Right lobe of liver (tissue), 6 donors: ENCODE measurements around the gene DLD. TPM values are rescaled to one million over a fixed set of nuclear protein-coding genes. Genes with fewer than 3 reads are reported as not detected.

ENCODE experiments used
- ATAC-seq, 4 donors: fragments of 200-7000 bp; cut with Tn5 transposase; one replicate each; pipeline ENCODE4 v1.9.1; 2020; ENCODE audit warnings: mild to moderate bottlenecking in 4 of 4, moderate library complexity in 4 of 4
- DNase-seq, 3 donors: peaks; one replicate each; pipeline ENCODE4 v3.0.0-alpha.2; 2020
- H3K27ac ChIP-seq, 3 donors: fragments of 200-600 bp; one replicate each; pipeline ENCODE4 v1.8.0; 2022
- H3K27me3 ChIP-seq, 2 donors: fragments of 200-600 bp; one replicate each; pipeline ENCODE4 v1.8.0; 2022
- H3K36me3 ChIP-seq, 4 donors: fragments of 200-600 bp; sonication (generic) in 1 of 4; one replicate each; pipeline versions ENCODE4 v1.5.1 to v1.8.0; 2017 to 2022; ENCODE audit warnings: control low read depth in 1 of 4
- H3K4me1 ChIP-seq, 4 donors: fragments of 200-600 bp; sonication (generic) in 1 of 4; one replicate each; pipeline versions ENCODE4 v1.5.1 to v1.8.0; 2017 to 2022; ENCODE audit warnings: control low read depth in 1 of 4
- H3K4me3 ChIP-seq, 3 donors: fragments of 200-600 bp; one replicate each; pipeline ENCODE4 v1.8.0; 2022
- H3K9me3 ChIP-seq, 4 donors: fragments of 200-600 bp; sonication (generic) in 1 of 4; one replicate each; pipeline versions ENCODE4 v1.5.1 to v1.8.0; 2017 to 2022; ENCODE audit warnings: control low read depth in 1 of 4
- CTCF ChIP-seq, 4 donors: fragments of 200-600 bp in 3 of 4; fragments of 450-650 bp in 1 of 4; IDR thresholded peaks; one replicate each; pipeline versions ENCODE4 v1.5.1 to v1.8.0; 2016 to 2022; ENCODE audit warnings: antibody characterized with exemption in 4 of 4, mild to moderate bottlenecking in 2 of 4
- POLR2A ChIP-seq: fragments of 450-650 bp; IDR thresholded peaks from one replicate; pipeline ENCODE4 v1.6.1; 2017; ENCODE audit warnings: antibody characterized with exemption, mild to moderate bottlenecking
- WGBS: methylation state at CpG from one replicate; pipeline ENCODE4 v1.1.6; 2018; ENCODE audit warnings: low coverage, low lambda C conversion rate; ENCODE audit not compliant: insufficient coverage; ENCODE audit errors: missing lambda C conversion rate; 5-methylcytosine and 5-hydroxymethylcytosine counted together
- intact Hi-C, 2 donors: fragments of 100-400 bp; cut with DNase I; formaldehyde crosslinking; loops; one replicate each; pipeline versions ENCODE4 v1.11.2 to v1.14.1; 2022
- total RNA-seq, 6 experiments: library from RNA; depleted of rRNA in 2 of 6; stranded (reverse); fragments of >200 nt in 2 of 6; fragmentation: NEBNext Ultra II Directional in 3 of 6; extraction: Animal tissue kit (Norgen Biotek cat#: 25700) in 3 of 6; gene quantifications; one replicate each; pipeline versions ENCODE4 v1.1.0 to v1.2.4, GENCODE V29; 2016 to 2023
- donor health status: DM: no; HTN: yes; CAD: no.
- donor health status: DM: no; HTN: no; CAD: no.
- donor health status: DM: no; HTN: no; CAD: no.
- donor health status: DM: no; HTN: yes; CAD: no.
- donor health status: DM: no; HTN: yes; CAD: no.

DLD gene
- total RNA-seq, 6 experiments from 2014 or later: 51.5 to 69.4 (median 61.0) TPM

- Histone ChIP-seq H3K27me3 (no peaks in the 10 kb centered on the region), H3K9me3 (no peaks in the 10 kb centered on the region), H3K4me1 (no peaks in the 10 kb centered on the region), H3K36me3 (no peaks in the 10 kb centered on the region), H3K4me3 (no peak overlapping the region), H3K27ac (no peak overlapping the region)
- 34% methylated on average over 5 of the region's 5 CpGs for WGBS
- ATAC-seq (no peak), DNase-seq (no peak)
- no peak for TF ChIP-seq POLR2A
- no peak for TF ChIP-seq CTCF (IDR thresholded peaks at IDR 0.05)
- intact Hi-C loops: loop anchor here (10.0 kb wide), 1 partner anchor 133 kb away; the partner anchor contains the start of gene CBLL1 (in 2 of the 2)
Observed at GRCh38 chr7:107877731-107878382, 13.1 kb upstream of the DLD start.

GRCh38 chr7:107878636-107879035, 12.3 kb upstream of the DLD start:
- intact Hi-C loops: loop anchor here (10.0 kb wide), 1 partner anchor 134 kb away; the partner anchor contains the start of gene CBLL1 (in 2 of the 2)
- no peaks in the 10 kb centered on the region for H3K27me3 ChIP-seq
- H3K4me1 ChIP-seq: no peaks in the 10 kb centered on the region
- H3K27ac ChIP-seq: no peak overlapping the region
- no peak for TF ChIP-seq POLR2A
- TF ChIP-seq CTCF (IDR thresholded peaks at IDR 0.05): no peak
- no peak overlapping the region for H3K4me3 ChIP-seq
- H3K9me3 ChIP-seq: no peaks in the 10 kb centered on the region
- WGBS: 44% methylated on average over 3 of the region's 3 CpGs
- H3K36me3 ChIP-seq: no peaks in the 10 kb centered on the region
- ATAC-seq (no peak), DNase-seq (no peak)

- peak; percentile 83 to 89 (median 86) for ATAC-seq
- H3K27ac ChIP-seq: no peak overlapping the region
- no peaks in the 10 kb centered on the region for H3K4me1 ChIP-seq
- no peak for DNase-seq
- WGBS: 0% methylated on average over 3 of the region's 3 CpGs
- no peaks in the 10 kb centered on the region for H3K27me3 ChIP-seq
- TF ChIP-seq CTCF (IDR thresholded peaks at IDR 0.05) (peak; percentile 75 to 89 (median 80)), POLR2A (no peak)
- no peak overlapping the region for H3K4me3 ChIP-seq
- H3K9me3 ChIP-seq: no peaks in the 10 kb centered on the region
- H3K36me3 ChIP-seq: no peaks in the 10 kb centered on the region
- intact Hi-C loops: loop anchor here (10.0 kb wide), 1 partner anchor 135 kb away; the partner anchor contains the start of gene CBLL1 (in 2 of the 2)
Observed at GRCh38 chr7:107879400-107880035, 11.5 kb upstream of the DLD start.

- H3K27ac ChIP-seq: no peak overlapping the region
- intact Hi-C loops: no loop called here
- WGBS: 59% methylated on average over 2 of the region's 2 CpGs
- no peak for ATAC-seq
- no peaks in the 10 kb centered on the region for H3K36me3 ChIP-seq
- no peaks in the 10 kb centered on the region for H3K27me3 ChIP-seq
- H3K4me1 ChIP-seq: no peaks in the 10 kb centered on the region
- H3K9me3 ChIP-seq: no peaks in the 10 kb centered on the region
- DNase-seq: no peak
- TF ChIP-seq POLR2A (no peak), CTCF (IDR thresholded peaks at IDR 0.05) (no peak)
- no peak overlapping the region for H3K4me3 ChIP-seq
Observed at GRCh38 chr7:107882766-107883165, 8.2 kb upstream of the DLD start.
